HCT116 (cell line): Measurements from ENCODE around the gene AXDND1. TPM values are rescaled to one million over a fixed set of nuclear protein-coding genes. Genes with fewer than 3 reads are reported as not detected.
"Not testable (repeated sequence)": the region's sequence is repeated elsewhere in the genome, so short reads cannot be mapped to it uniquely, and the experiment has no call there.

ENCODE experiments used
- ATAC-seq: fragments of 200-7000 bp; cut with Tn5 transposase; 2 replicates; pipeline ENCODE4 v1.9.1; 2020; ENCODE audit warnings: mild to moderate bottlenecking, moderate library complexity
- BruUV-seq: library from RNA; stranded (reverse); fragments of 400-500 nt; replicated peaks from 2 replicates; lab custom pipeline; 2021; lab: Mats Ljungman, UMichigan
- CTCF ChIA-PET: fragments of 300-600 bp; sonication (Branson Sonifier 250); formaldehyde crosslinking; loops from one replicate; lab custom pipeline; 2021; ENCODE audit warnings: antibody characterized with exemption; lab: Charles Lee
- POLR2A ChIA-PET: fragments of 300-600, 350-600 bp; sonication (Branson Sonifier 250); formaldehyde crosslinking; loops from one replicate; lab custom pipeline; 2021; ENCODE audit warnings: antibody characterized with exemption; lab: Charles Lee
- RAD21 ChIA-PET, 2 experiments: fragments of 300-600 bp; sonication (Branson Sonifier 250); formaldehyde crosslinking; loops; one replicate each; lab custom pipeline; 2023; ENCODE audit warnings: low total read pairs in 2 of 2; ENCODE audit not compliant: uncharacterized antibody in 2 of 2, unreplicated experiment in 2 of 2, low non-redundant PET in 1 of 2; lab: Charles Lee
- DNase-seq: peaks from one replicate; pipeline ENCODE4 v3.0.0-alpha.2; 2010; ENCODE audit warnings: low read depth, low spot score
- H2AFZ ChIP-seq: fragments of 200-600 bp; shearing (Covaris generic), sonication (generic); 2 replicates; pipeline ENCODE4 v1.6.1; 2017; ENCODE audit warnings: low read depth, mixed run types, mixed read lengths, antibody characterized with exemption, low read length; ENCODE audit not compliant: poor library complexity, severe bottlenecking
- H3K27ac ChIP-seq: 2 replicates; pipeline ENCODE4 v1.5.1; 2012; ENCODE audit warnings: low read depth, low read length
- H3K27me3 ChIP-seq: fragments of 200-600 bp; sonication (generic); 2 replicates; pipeline ENCODE4 v1.6.1; 2016; ENCODE audit warnings: mixed run types, low read length, mixed read lengths; ENCODE audit not compliant: insufficient read depth
- H3K36me3 ChIP-seq, 2 experiments: fragments of 200-500 bp in 1 of 2; fragments of 200-600 bp in 1 of 2; sonication (Bioruptor generic) in 1 of 2; sonication (generic) in 1 of 2; 2 replicates each; pipeline versions ENCODE4 v1.5.1 to v1.6.1; 2014 to 2016; ENCODE audit warnings: low read length in 2 of 2, inconsistent platforms in 1 of 2, mixed read lengths in 1 of 2, mixed run types in 1 of 2; ENCODE audit not compliant: insufficient read depth in 2 of 2, control insufficient read depth in 1 of 2
- H3K4me1 ChIP-seq, 2 experiments: fragments of 200-600 bp in 1 of 2; sonication (generic) in 1 of 2; 2 replicates each; pipeline versions ENCODE4 v1.5.1 to v1.6.1; 2012 to 2017; ENCODE audit warnings: low read length in 2 of 2, inconsistent platforms in 1 of 2, mild to moderate bottlenecking in 1 of 2, mixed read lengths in 1 of 2, mixed run types in 1 of 2, moderate library complexity in 1 of 2; ENCODE audit not compliant: insufficient read depth in 2 of 2, control insufficient read depth in 1 of 2
- H3K4me2 ChIP-seq: fragments of 200-600 bp; sonication (generic); 2 replicates; pipeline ENCODE4 v1.6.1; 2017; ENCODE audit warnings: mixed run types, low read length, mixed read lengths
- H3K4me3 ChIP-seq, 2 experiments: fragments of 200-600 bp in 1 of 2; sonication (generic) in 1 of 2; replicated peaks in 1 of 2; 2 replicates each; pipeline ENCODE4 v1.5.1; 2011 to 2016; ENCODE audit warnings: low read length in 2 of 2, control low read depth in 1 of 2, low read depth in 1 of 2, mild to moderate bottlenecking in 1 of 2, mixed read lengths in 1 of 2, mixed run types in 1 of 2
- H3K79me2 ChIP-seq: fragments of 200-600 bp; sonication (generic); 2 replicates; pipeline ENCODE4 v1.6.1; 2017; ENCODE audit warnings: mild to moderate bottlenecking, mixed run types, low read length, moderate library complexity, mixed read lengths; ENCODE audit not compliant: insufficient read depth
- H3K9ac ChIP-seq: fragments of 200-600 bp; sonication (generic); 2 replicates; pipeline ENCODE4 v1.6.1; 2016; ENCODE audit warnings: low read length, mixed read lengths
- H3K9me2 ChIP-seq: fragments of 200-600 bp; sonication (generic), shearing (Covaris generic); 2 replicates; pipeline ENCODE4 v1.6.1; 2017; ENCODE audit warnings: mixed run types, mild to moderate bottlenecking, moderate library complexity; ENCODE audit not compliant: insufficient read depth
- H3K9me3 ChIP-seq, 2 experiments: fragments of 200-500 bp in 1 of 2; fragments of 200-600 bp in 1 of 2; sonication (Bioruptor generic) in 1 of 2; sonication (generic) in 1 of 2; 2 replicates each; pipeline ENCODE4 v1.6.1; 2014 to 2017; ENCODE audit warnings: low read length in 2 of 2, mixed read lengths in 2 of 2, inconsistent platforms in 1 of 2, low read depth in 1 of 2, mild to moderate bottlenecking in 1 of 2, mixed run types in 1 of 2, moderate library complexity in 1 of 2; ENCODE audit not compliant: control insufficient read depth in 1 of 2, insufficient read depth in 1 of 2
- H4K20me1 ChIP-seq: fragments of 200-600 bp; sonication (generic), shearing (Covaris generic); 2 replicates; pipeline ENCODE4 v1.6.1; 2017; ENCODE audit warnings: mixed run types, mild to moderate bottlenecking, moderate library complexity; ENCODE audit not compliant: insufficient read depth
- ELF1 ChIP-seq: IDR thresholded peaks from 2 replicates; pipeline ENCODE4 v1.6.1; 2012; ENCODE audit warnings: low read depth, borderline replicate concordance
- EZH2 ChIP-seq: fragments of 200-600 bp; sonication (generic); IDR thresholded peaks from 2 replicates; pipeline ENCODE4 v1.6.1; 2017; ENCODE audit warnings: antibody characterized with exemption, mixed run types
- EZH2phosphoT487 ChIP-seq: fragments of 200-600 bp; IDR thresholded peaks from 2 replicates; pipeline ENCODE4 v1.6.1; 2018; ENCODE audit warnings: antibody characterized with exemption, borderline replicate concordance
- POLR2AphosphoS5 ChIP-seq: IDR thresholded peaks from 2 replicates; pipeline ENCODE4 v1.6.1; 2011; ENCODE audit warnings: mild to moderate bottlenecking, low read depth, low read length, moderate library complexity
- ZNF274 ChIP-seq: fragments of 200-500 bp; sonication (Bioruptor generic); IDR thresholded peaks from 2 replicates; pipeline ENCODE4 v1.6.1; 2014; ENCODE audit warnings: mild to moderate bottlenecking, low read depth, low read length, inconsistent platforms
- intact Hi-C: fragments of 100-400 bp; cut with micrococcal nuclease; formaldehyde crosslinking; loops from 2 replicates; pipeline ENCODE4 v1.10.0; 2022
- total RNA-seq: library from RNA; stranded (reverse); gene quantifications from one replicate; pipeline ENCODE4 v1.2.1, GENCODE V29; 2021; ENCODE audit not compliant: unreplicated experiment
- TF ChIP-seq, protein P1 (sequence below): IDR thresholded peaks from 2 replicates; pipeline ENCODE4 v1.6.1; 2012
- TF ChIP-seq, protein P2 (sequence below): IDR thresholded peaks from 2 replicates; pipeline ENCODE4 v1.6.1; 2011; ENCODE audit warnings: mild to moderate bottlenecking, low read length, moderate library complexity; ENCODE audit not compliant: insufficient replicate concordance; ENCODE audit errors: extremely low read depth

AXDND1 gene
- total RNA-seq, 1 experiment from 2014 or later, result 2.3 TPM

DNA sequence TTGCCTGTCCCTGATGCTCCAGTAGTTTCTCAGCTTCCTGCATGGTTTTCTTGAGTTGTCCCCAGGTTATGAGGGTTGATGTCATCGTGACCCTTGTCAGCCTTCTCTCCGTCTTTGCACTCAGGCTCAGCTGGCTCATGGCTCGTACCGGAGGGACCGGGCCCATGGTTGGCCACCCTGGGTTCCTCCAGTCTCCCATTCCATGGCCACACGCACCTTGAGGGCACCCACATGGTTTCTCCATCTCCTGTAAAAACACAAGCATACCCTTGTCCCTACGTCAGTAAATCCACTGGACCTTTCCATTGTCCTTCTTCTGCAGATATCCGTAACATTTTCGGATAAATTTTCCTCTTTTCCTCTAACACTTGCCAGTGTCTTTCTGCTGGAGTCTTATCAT lies 73.9 kb downstream of the AXDND1 start:
- RAD21 ChIA-PET, H3K36me3 ChIP-seq, H4K20me1 ChIP-seq, H3K9ac ChIP-seq, H3K4me2 ChIP-seq, H3K27ac ChIP-seq, H3K27me3 ChIP-seq, CTCF ChIA-PET, H3K4me3 ChIP-seq, POLR2A ChIA-PET, ATAC-seq, BruUV-seq, H3K79me2 ChIP-seq, DNase-seq, H3K9me3 ChIP-seq, H2AFZ ChIP-seq, H3K4me1 ChIP-seq, H3K9me2 ChIP-seq: not testable (repeated sequence)
- intact Hi-C loops, result loop anchor here (10.0 kb wide), 1 partner anchor 365 kb away; no protein-coding TSS in a partner anchor

DNA sequence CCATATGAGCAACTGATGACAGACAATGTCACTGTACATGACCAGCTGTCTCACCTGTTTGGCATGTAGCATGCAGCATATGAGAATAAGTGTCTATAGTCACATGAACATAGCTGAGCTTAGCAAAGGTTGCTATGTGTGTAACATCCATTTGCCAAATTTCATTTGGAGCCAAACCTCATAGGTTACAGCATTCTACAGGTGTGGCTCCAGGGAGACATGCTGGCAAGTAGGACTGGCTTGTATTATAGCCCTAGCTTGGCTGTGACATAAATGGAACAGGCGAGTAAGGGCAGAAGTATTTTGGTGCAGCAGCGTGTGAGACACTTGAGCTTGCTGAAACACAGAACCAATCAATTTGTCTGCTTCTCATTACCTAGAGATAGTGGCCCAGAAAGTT lies 74.5 kb downstream of the AXDND1 start:
- BruUV-seq, H3K9me2 ChIP-seq, H3K27ac ChIP-seq, H3K9ac ChIP-seq, H3K4me2 ChIP-seq, POLR2A ChIA-PET, H4K20me1 ChIP-seq, ATAC-seq, H3K27me3 ChIP-seq, H3K4me1 ChIP-seq, DNase-seq, H3K4me3 ChIP-seq, CTCF ChIA-PET, H3K9me3 ChIP-seq, H3K79me2 ChIP-seq, RAD21 ChIA-PET, H3K36me3 ChIP-seq, H2AFZ ChIP-seq: not testable (repeated sequence)
- intact Hi-C loops, result loop anchor here (10.0 kb wide), 1 partner anchor 366 kb away; no protein-coding TSS in a partner anchor

DNA sequence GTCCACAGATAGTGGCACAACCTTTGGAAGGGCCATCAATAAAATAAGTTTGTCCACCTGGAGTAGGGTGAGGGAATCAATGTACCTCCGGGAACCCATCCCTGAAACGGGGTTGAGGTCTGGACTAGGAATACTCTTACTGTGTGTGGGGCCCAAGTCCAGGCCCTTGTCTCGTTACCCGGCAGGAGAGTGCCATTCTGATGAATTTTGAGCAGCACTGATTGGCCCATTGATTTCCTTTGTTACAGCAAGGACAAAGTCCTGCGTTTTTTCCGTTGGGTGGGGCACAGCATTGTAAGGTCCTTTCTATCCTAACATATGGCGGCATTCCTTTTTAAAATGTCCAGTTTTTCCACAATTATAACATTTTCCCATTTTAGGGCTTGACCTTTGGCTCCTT lies 75.2 kb downstream of the AXDND1 start:
- DNase-seq (no peak), ATAC-seq (no peak)
- H3K9me2 ChIP-seq, result no peaks in the 10 kb centered on the region
- H3K4me3 ChIP-seq, result no peak overlapping the region
- TF ChIP-seq ELF1, result no peak
- TF ChIP-seq ZNF274, result no peak
- TF ChIP-seq, protein P1, sequence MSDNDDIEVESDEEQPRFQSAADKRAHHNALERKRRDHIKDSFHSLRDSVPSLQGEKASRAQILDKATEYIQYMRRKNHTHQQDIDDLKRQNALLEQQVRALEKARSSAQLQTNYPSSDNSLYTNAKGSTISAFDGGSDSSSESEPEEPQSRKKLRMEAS, result no peak
- no peak for TF ChIP-seq EZH2phosphoT487
- TF ChIP-seq POLR2AphosphoS5, result no peak
- no peak for TF ChIP-seq EZH2
- TF ChIP-seq, protein P2, sequence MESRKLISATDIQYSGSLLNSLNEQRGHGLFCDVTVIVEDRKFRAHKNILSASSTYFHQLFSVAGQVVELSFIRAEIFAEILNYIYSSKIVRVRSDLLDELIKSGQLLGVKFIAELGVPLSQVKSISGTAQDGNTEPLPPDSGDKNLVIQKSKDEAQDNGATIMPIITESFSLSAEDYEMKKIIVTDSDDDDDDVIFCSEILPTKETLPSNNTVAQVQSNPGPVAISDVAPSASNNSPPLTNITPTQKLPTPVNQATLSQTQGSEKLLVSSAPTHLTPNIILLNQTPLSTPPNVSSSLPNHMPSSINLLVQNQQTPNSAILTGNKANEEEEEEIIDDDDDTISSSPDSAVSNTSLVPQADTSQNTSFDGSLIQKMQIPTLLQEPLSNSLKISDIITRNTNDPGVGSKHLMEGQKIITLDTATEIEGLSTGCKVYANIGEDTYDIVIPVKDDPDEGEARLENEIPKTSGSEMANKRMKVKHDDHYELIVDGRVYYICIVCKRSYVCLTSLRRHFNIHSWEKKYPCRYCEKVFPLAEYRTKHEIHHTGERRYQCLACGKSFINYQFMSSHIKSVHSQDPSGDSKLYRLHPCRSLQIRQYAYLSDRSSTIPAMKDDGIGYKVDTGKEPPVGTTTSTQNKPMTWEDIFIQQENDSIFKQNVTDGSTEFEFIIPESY, result no peak
- H3K4me2 ChIP-seq, result no peak overlapping the region
- H3K27ac ChIP-seq, result no peak overlapping the region
- no peaks in the 10 kb centered on the region for H3K4me1 ChIP-seq
- no peak overlapping the region for H3K9ac ChIP-seq
- ChIA-PET CTCF (no interaction called here), RAD21 (no interaction called here), POLR2A (no interaction called here)
- no peaks in the 10 kb centered on the region for H3K79me2 ChIP-seq
- intact Hi-C loops, result loop anchor here (10.0 kb wide), 1 partner anchor 366 kb away; no protein-coding TSS in a partner anchor
- no peaks in the 10 kb centered on the region for H4K20me1 ChIP-seq
- no peaks in the 10 kb centered on the region for H3K27me3 ChIP-seq
- H3K36me3 ChIP-seq, result no peaks in the 10 kb centered on the region
- H2AFZ ChIP-seq, result no peak overlapping the region
- no TSS peak for BruUV-seq
- H3K9me3 ChIP-seq, result no peaks in the 10 kb centered on the region
